Kidney (tissue), 14 donors: Measurements from ENCODE around the gene MEF2D. TPM values are rescaled to one million over a fixed set of nuclear protein-coding genes. Genes with fewer than 3 reads are reported as not detected.

Experiments used
- DNase-seq, 5 donors: peaks; one replicate each; pipeline ENCODE4 v3.0.0-alpha.2; 2013 to 2020
- FAIRE-seq: peaks from 2 replicates; lab custom pipeline; 2012; peaks lifted over from hg19 to GRCh38; lab: Jason Lieb, UNC
- H3K27ac ChIP-seq, 2 donors: one replicate each; pipeline ENCODE4 v1.7.0; 2013; ENCODE audit warnings: low read depth in 2 of 2, low read length in 2 of 2, inconsistent platforms in 1 of 2
- H3K27me3 ChIP-seq: one replicate; pipeline ENCODE4 v1.7.1; 2013; ENCODE audit warnings: low read length, inconsistent platforms; ENCODE audit not compliant: control insufficient read depth, insufficient read depth
- H3K36me3 ChIP-seq, 3 donors: one replicate each; pipeline versions ENCODE4 v1.7.0 to v1.7.1; 2013; ENCODE audit warnings: low read length in 3 of 3, control low read depth in 1 of 3, inconsistent platforms in 1 of 3; ENCODE audit not compliant: insufficient read depth in 3 of 3, control insufficient read depth in 2 of 3
- H3K4me1 ChIP-seq, 3 donors: one replicate each; pipeline versions ENCODE4 v1.7.0 to v1.7.1; 2013; ENCODE audit warnings: low read length in 3 of 3, inconsistent platforms in 1 of 3, low read depth in 1 of 3; ENCODE audit not compliant: control insufficient read depth in 2 of 3, insufficient read depth in 2 of 3
- H3K4me3 ChIP-seq, 3 donors: one replicate each; pipeline versions ENCODE4 v1.7.0 to v1.8.1; 2013; ENCODE audit warnings: low read length in 3 of 3, control low read depth in 1 of 3, inconsistent platforms in 1 of 3
- H3K9ac ChIP-seq, 3 donors: one replicate each; pipeline versions ENCODE4 v1.7.0 to v1.7.1; 2013; ENCODE audit warnings: low read length in 3 of 3, control low read depth in 1 of 3, inconsistent platforms in 1 of 3
- H3K9me3 ChIP-seq, 3 donors: one replicate each; pipeline versions ENCODE4 v1.7.0 to v1.7.1; 2013; ENCODE audit warnings: low read length in 3 of 3, control low read depth in 1 of 3, inconsistent platforms in 1 of 3; ENCODE audit not compliant: control insufficient read depth in 2 of 3, insufficient read depth in 1 of 3
- CTCF ChIP-seq: IDR thresholded peaks from 3 replicates; pipeline ENCODE4 v1.5.1; 2012; ENCODE audit warnings: mild to moderate bottlenecking, moderate library complexity, borderline replicate concordance; ENCODE audit not compliant: insufficient read depth; ENCODE audit errors: extremely low read depth
- intact Hi-C: fragments of 100-400 bp; cut with DNase I; formaldehyde crosslinking; loops from one replicate; pipeline ENCODE4 v1.11.1; 2022
- polyA plus RNA-seq: library from polyadenylated mRNA; stranded (reverse); fragments of 350-450 nt; fragmentation: Illumina TruSeq; extraction: RNeasy Lipid Tissue Mini Kit (QIAGEN cat#74804); gene quantifications from one replicate; pipeline ENCODE4 v1.2.3, GENCODE V29; 2014; ENCODE audit warnings: low read depth, low replicate concordance; ENCODE audit not compliant: insufficient read depth
- total RNA-seq: library from RNA; stranded (reverse); fragmentation: NEBNext Ultra II Directional; extraction: Animal tissue kit (Norgen Biotek cat#: 25700); gene quantifications from one replicate; pipeline ENCODE4 v1.2.1, GENCODE V29; 2021
- donor health status: control.
- donor health status: control.
- donor health status: control.
- donor health status: control.
- donor health status: control.
- donor health status: DM: yes; HTN: yes; CAD: no.
- donor health status: Normal renal cell carcinoma (clear cell type).

The MEF2D gene
- total and polyA plus RNA-seq, 2 donors from 2014 or later: 13.7 to 49.3 TPM

GRCh38 chr1:156463874-156464273 is 36.7 kb downstream of the MEF2D start:
- H3K4me1 ChIP-seq: peaks cover 0 to 20% (median 0%) of the 10 kb centered on the region in 3 donors
- H3K27me3 ChIP-seq: no peaks in the 10 kb centered on the region
- H3K9me3 ChIP-seq: no peaks in the 10 kb centered on the region
- DNase-seq (peak in 1 of 5 donors; percentile 12), FAIRE-seq (no peak)
- no peak for TF ChIP-seq CTCF
- no peak overlapping the region for H3K9ac ChIP-seq
- H3K27ac ChIP-seq: peak overlapping the region in 1 of 2 donors; percentile 28
- peaks cover 2 to 24% (median 18%) of the 10 kb centered on the region in 3 donors for H3K36me3 ChIP-seq
- intact Hi-C loops: no loop called here
- H3K4me3 ChIP-seq: no peak overlapping the region

GRCh38 chr1:156462954-156463795 is 37.4 kb downstream of the MEF2D start:
- Histone ChIP-seq H3K9me3 (no peaks in the 10 kb centered on the region), H3K36me3 (peaks cover under 1 to 17% (median 17%) of the 10 kb centered on the region in 3 donors), H3K27ac (peak overlapping the region in 1 of 2 donors; percentile 28), H3K9ac (no peak overlapping the region), H3K4me3 (no peak overlapping the region), H3K4me1 (peaks cover 0 to 20% (median 0%) of the 10 kb centered on the region in 3 donors), H3K27me3 (no peaks in the 10 kb centered on the region)
- intact Hi-C loops: no loop called here
- no peak for FAIRE-seq
- DNase-seq: no peak
- TF ChIP-seq CTCF: no peak

GRCh38 chr1:156461781-156462647 is 38.6 kb downstream of the MEF2D start:
- H3K27ac ChIP-seq: no peak overlapping the region
- peaks cover 0 to 10% (median 10%) of the 10 kb centered on the region in 3 donors for H3K36me3 ChIP-seq
- no peak overlapping the region for H3K4me3 ChIP-seq
- TF ChIP-seq CTCF: no peak
- H3K9me3 ChIP-seq: no peaks in the 10 kb centered on the region
- H3K9ac ChIP-seq: no peak overlapping the region
- peaks cover 0 to 22% (median 0%) of the 10 kb centered on the region in 3 donors for H3K4me1 ChIP-seq
- intact Hi-C loops: no loop called here
- FAIRE-seq (no peak), DNase-seq (no peak)
- no peaks in the 10 kb centered on the region for H3K27me3 ChIP-seq
